NCI-H460 (cell line): ENCODE results near the gene HOXD10. TPM values are rescaled to one million over a fixed set of nuclear protein-coding genes. Genes with fewer than 3 reads are reported as not detected.

ENCODE experiments used
- DNase-seq: peaks from one replicate; pipeline ENCODE4 v3.0.0-alpha.2; 2016; ENCODE audit warnings: low read depth; ENCODE audit errors: extremely low read depth
- total RNA-seq: library from RNA; depleted of rRNA; stranded (reverse); fragments of >200 nt; shearing (Covaris generic); gene quantifications from 2 replicates; pipeline ENCODE4 v1.2.3, GENCODE V29; 2014

Gene HOXD10
- total RNA-seq, 1 experiment from 2014 or later = 0.25 TPM

GRCh38 chr2:176120364-176121189 is 4.0 kb downstream of the HOXD10 start:
- DNase-seq = no peak

DNA sequence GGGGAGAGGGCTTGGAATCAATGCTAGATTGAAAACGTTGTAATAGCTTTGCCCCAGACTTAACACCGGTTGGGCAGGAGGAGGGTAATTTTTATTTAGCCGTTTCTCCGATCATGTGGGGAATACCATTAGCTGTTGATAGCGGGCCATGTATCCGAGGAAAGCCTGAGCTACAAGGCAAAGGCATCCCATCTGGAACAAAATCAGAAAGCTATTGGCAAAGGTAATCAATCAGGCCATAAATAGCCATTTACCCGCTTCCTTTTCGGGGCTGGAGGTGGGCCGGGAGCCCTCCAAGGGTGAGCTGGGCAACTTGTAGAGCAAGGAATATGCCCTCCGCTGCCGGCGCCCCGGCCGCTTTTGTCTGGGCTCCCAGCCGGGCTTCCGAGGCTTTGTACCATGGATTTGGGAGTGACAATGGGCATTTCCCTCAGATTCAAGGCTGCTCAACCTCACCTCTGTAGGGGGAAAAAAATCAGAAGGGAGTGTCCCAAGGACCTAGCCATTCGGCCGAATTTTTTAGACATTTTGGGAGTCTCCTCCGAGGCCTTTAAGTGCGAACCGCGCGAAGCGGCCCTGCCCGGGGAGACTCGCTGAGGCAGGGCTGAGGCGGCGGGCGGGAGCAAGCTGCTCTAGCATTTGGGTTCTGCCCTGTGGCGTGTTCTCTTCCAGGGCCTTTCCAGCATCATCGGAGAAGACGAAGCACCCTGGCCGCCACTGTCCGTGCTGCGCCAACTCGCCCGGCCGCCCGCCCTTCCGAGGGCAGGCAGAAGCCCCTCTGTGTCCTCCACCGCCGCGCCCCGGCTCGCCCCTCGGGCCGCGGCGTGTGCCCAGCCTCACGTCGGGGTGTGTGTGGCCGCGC is 4.8 kb downstream of the HOXD10 start:
- DNase-seq = no peak

DNA sequence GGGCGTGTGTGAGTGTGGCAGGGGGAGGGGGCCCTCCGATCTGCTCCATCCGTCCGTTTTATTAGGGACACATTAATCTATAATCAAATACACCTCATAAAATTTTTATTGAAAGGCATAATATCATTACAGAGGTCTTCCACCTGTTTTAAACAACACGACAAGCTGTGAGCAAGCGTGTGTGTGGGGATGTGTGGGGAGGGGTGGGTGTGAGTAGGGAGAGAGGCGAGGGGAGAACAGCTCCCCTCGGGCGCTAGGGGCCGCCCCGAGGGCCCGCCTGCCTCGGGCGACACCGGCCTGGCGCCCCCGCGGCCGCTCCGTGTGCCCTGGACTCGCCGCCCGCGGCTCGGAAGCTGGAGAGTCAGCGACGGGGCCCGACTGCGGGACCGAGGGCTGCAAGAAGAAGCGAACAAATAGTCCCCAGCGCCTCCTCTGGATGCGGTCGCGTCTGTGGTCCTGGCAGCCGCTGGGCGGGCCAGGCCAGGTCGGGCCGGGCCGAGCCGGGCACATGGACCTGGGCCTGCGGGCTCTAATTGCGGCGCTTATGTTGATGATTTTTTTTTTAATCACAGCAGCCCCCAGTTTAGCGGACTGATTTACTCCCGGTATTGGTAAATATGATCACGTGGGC is 5.6 kb downstream of the HOXD10 start:
- no peak for DNase-seq

DNA sequence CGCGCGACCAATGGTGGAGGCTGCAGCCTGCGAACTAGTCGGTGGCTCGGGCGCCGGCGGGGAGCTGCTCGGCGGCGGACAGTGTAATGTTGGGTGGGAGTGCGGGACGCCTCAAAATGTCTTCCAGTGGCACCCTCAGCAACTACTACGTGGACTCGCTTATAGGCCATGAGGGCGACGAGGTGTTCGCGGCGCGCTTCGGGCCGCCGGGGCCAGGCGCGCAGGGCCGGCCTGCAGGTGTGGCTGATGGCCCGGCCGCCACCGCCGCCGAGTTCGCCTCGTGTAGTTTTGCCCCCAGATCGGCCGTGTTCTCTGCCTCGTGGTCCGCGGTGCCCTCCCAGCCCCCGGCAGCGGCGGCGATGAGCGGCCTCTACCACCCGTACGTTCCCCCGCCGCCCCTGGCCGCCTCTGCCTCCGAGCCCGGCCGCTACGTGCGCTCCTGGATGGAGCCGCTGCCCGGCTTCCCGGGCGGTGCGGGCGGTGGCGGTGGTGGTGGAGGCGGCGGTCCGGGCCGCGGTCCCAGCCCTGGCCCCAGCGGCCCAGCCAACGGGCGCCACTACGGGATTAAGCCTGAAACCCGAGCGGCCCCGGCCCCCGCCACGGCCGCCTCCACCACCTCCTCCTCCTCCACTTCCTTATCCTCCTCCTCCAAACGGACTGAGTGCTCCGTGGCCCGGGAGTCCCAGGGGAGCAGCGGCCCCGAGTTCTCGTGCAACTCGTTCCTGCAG is 6.3 kb downstream of the HOXD10 start, which contains the start of gene HOXD9:
HOXD9 (plus strand) TSS at position 37 of the 728 bp plus-strand sequence; CDS start at position 87, 50 bp downstream.
- no peak for DNase-seq

DNA sequence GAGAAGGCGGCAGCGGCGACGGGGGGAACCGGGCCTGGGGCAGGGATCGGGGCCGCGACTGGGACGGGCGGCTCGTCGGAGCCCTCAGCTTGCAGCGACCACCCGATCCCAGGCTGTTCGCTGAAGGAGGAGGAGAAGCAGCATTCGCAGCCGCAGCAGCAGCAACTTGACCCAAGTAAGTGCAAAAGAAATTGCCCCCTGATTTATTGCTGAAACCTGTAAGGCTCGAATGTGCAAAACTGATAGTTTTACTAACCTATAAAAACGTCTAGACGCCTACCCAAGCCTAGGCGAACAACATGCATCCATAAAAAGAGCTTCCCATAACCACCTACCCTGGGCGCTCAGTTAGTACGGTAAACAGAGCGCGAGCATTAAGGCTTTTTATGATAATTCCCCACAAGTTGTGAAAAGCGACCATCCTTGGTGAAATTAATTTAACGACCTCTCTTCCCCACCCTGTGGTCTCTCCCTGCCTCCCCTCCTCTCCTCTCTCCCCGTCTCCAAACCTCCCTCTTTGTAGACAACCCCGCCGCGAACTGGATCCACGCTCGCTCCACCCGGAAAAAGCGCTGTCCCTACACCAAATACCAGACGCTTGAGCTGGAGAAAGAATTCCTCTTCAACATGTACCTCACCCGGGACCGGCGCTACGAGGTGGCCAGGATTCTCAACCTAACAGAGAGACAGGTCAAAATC is 7.0 kb downstream of the HOXD10 start:
- DNase-seq = no peak

DNA sequence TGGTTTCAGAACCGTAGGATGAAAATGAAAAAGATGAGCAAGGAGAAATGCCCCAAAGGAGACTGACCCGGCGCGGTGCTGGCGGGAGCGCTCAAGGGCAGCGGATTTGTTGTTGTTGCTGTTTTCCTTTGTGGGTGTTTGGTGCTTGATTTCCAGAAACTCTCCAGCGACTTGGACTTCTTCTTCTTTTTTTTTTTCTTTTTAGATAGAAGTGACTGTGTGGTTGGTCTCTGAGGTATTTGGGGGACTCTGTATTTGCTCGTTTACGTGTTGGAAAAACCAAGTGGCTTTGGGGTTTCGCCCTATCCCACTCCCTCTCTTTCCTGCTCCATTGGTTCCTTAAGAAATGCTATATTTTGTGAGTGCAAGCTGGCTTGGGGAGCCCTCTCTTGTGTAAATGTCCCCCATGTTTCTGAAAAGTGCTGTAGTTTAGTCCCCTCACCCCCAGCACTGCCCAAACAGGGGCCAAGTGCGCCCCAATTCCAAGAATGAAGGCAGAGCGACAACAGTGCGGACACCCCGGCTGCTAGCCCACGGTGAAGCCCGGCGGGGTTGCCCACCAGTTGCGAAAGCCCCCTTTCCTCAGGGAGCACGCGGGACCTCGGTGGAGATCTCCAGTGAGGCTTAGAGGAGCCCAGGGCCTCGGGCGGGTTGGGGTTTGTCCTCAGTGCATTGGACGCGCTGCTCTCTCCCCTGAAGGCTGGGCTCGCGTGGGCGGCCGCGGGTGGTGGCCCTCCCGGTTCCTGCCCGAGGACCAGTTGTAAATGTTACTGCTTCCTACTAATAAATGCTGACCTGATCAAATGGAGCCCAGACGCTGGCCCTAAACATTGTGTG is 7.8 kb downstream of the HOXD10 start:
- no peak for DNase-seq

DNA sequence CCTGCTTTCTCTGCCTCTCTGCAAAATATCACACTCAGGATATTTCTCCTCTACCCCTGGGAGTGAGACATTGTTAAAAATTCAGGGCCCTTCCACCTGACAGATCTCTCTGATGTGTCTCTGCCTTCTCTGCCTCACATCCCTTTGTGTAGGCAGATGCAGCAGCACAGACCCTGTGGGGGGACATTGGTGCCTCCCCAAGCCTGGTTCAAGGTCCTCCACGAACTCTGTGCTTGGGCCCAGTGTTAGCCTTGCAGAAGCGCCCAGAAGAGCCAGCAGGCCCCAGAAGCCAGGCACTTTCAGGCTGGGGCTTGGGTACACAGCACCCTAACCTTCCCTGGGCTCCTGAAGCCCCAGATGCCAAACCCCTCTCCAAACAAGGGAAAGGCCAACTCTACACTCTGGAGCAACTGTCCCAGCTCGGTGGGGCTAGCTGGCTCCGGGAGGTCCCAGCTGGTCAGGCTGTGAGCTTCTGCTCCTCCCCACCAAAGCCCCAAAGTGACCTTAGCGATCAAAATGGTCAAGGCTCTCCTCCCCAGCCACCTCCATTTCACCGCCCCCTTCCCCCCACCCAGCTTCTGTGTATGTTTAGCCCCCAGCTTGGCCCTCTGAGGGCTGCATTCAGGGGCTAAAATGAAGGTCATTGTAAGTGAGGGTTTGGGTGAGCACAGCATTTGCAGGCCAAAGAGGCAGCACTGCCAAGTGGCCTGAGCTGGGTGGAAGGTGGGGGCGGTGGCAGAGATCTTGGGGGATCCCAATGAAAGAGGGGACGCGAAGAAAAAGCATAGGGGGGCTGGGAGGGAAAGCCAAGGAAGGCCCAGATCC is 8.6 kb downstream of the HOXD10 start:
- no peak for DNase-seq

GRCh38 chr2:176125772-176126054 is 9.1 kb downstream of the HOXD10 start:
- no peak for DNase-seq

- peak; percentile 52 for DNase-seq
Observed at GRCh38 chr2:176126929-176127773, 10.6 kb downstream of the HOXD10 start.

DNA sequence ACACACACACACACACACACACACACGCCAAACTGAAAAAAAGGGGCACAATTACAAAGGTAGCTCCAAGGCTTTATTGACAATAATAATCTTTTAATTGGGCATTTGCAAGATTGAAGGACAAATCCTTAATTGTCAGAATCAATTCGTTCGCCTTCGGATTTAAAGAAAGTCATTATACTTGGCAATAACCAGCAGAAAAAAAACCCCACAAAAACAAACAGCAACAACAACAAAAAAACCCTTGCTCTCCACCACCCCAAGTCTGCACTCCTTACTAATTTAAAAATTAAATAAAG is 11.1 kb downstream of the HOXD10 start:
- DNase-seq = no peak

GRCh38 chr2:176128172-176128981 is 11.8 kb downstream of the HOXD10 start:
- DNase-seq = no peak

DNA sequence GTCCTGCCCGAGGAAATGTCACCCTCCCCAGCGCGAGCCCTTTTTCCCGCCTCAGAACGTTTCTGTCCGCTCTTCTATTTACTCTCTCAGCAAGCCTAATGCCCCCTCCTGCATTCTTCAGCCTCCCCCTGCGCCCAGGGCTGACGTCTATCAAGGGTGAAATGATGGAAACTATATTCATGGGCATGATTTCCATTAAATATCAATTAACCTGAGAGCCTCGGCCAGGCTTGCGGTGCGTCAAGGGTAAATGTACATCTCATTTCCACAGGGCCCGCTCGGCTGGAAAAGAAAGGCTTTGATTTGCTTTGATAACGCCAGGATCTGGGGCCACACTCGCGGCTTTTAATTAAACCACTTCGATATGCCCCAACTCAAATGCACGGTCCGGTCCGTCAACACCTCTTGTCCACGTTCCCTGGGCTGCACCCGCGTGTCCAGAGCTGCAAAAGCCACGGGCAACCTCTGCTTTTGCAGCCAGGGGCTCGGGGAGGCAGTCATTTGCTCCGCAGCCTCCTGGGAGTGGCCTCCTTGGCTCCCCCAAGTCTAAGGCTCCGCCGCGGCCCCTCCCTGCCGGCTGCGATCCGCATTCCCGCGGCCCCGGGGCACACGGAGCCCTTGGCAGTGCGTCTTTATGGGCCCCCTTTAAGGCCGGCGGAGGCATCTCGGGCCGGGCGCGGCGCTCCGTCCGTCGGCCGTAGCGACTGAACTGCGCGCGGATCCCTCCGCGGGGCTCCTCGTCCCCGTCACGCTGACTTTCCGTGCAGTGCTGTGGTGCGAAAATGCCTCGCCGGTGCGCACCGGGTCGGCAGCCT is 12.6 kb downstream of the HOXD10 start, which contains the start of gene HOXD8:
HOXD8 (plus strand) TSS at position 724 of the 815 bp plus-strand sequence. CDS start 662 bp downstream, outside the sequence.
- peak; percentile 60 for DNase-seq

- DNase-seq = no peak
Observed at GRCh38 chr2:176129813-176130146, 13.2 kb downstream of the HOXD10 start.

GRCh38 chr2:176130147-176130956 is 13.8 kb downstream of the HOXD10 start:
- peak; percentile 20 for DNase-seq
